CD4-positive, alpha-beta T cell (primary cell): ENCODE data around the gene MEX3A. TPM values are rescaled to one million over a fixed set of nuclear protein-coding genes. Genes with fewer than 3 reads are reported as not detected.

Source experiments
- ATAC-seq: fragments of 200-7000 bp; cut with Tn5 transposase; one replicate; pipeline ENCODE4 v1.10.0; 2022; ENCODE audit warnings: mild to moderate bottlenecking; ENCODE audit not compliant: poor library complexity
- CTCF ChIA-PET: fragments of 350-600 bp; sonication (Branson Sonifier 250); formaldehyde crosslinking; loops from one replicate; lab custom pipeline; 2021; ENCODE audit warnings: antibody characterized with exemption, inconsistent platforms; lab: Charles Lee
- POLR2A ChIA-PET: fragments of 350-600 bp; sonication (Branson Sonifier 250); formaldehyde crosslinking; loops from one replicate; lab custom pipeline; 2021; ENCODE audit warnings: antibody characterized with exemption, inconsistent platforms; lab: Charles Lee
- DNase-seq, 14 experiments: peaks; one replicate each; pipeline ENCODE4 v3.0.0-alpha.2; 2013 to 2020; ENCODE audit warnings: mixed read lengths in 2 of 14
- H3K27ac ChIP-seq, 2 donors: one replicate each; pipeline versions ENCODE4 v1.5.1 to v1.7.0; 2013; ENCODE audit warnings: low read length in 2 of 2, low read depth in 1 of 2, mild to moderate bottlenecking in 1 of 2
- H3K27me3 ChIP-seq, 2 experiments: 1 replicate in 1 of 2; 2 replicates in 1 of 2; pipeline versions ENCODE4 v1.6.1 to v1.7.0; 2013; ENCODE audit warnings: low read length in 2 of 2, control low read depth in 1 of 2, mild to moderate bottlenecking in 1 of 2, moderate library complexity in 1 of 2; ENCODE audit not compliant: insufficient read depth in 2 of 2, control insufficient read depth in 1 of 2
- H3K36me3 ChIP-seq: one replicate; pipeline ENCODE4 v1.6.1; 2013; ENCODE audit warnings: low read length, control low read depth; ENCODE audit not compliant: insufficient read depth
- H3K4me1 ChIP-seq: one replicate; pipeline ENCODE4 v1.6.1; 2013; ENCODE audit warnings: low read length, control low read depth; ENCODE audit not compliant: insufficient read depth
- H3K4me3 ChIP-seq: one replicate; pipeline ENCODE4 v1.5.1; 2013; ENCODE audit warnings: mild to moderate bottlenecking, low read length, moderate library complexity
- H3K9me3 ChIP-seq, 2 experiments: 1 replicate in 1 of 2; 2 replicates in 1 of 2; pipeline versions ENCODE4 v1.6.1 to v1.7.0; 2013; ENCODE audit warnings: low read length in 2 of 2, mild to moderate bottlenecking in 2 of 2, control low read depth in 1 of 2, moderate library complexity in 1 of 2; ENCODE audit not compliant: control insufficient read depth in 1 of 2, insufficient read depth in 1 of 2
- H3K27ac Mint-ChIP-seq: one replicate; pipeline ENCODE4 v1.8.0; 2020; ENCODE audit warnings: mixed read lengths
- H3K27me3 Mint-ChIP-seq: one replicate; pipeline ENCODE4 v1.8.0; 2021; ENCODE audit warnings: mixed read lengths
- H3K36me3 Mint-ChIP-seq: one replicate; pipeline ENCODE4 v1.8.0; 2021; ENCODE audit warnings: low read depth, mixed read lengths
- H3K4me1 Mint-ChIP-seq: one replicate; pipeline ENCODE4 v1.8.0; 2021; ENCODE audit warnings: low read depth, mixed read lengths
- H3K4me3 Mint-ChIP-seq: one replicate; pipeline ENCODE4 v1.8.0; 2020; ENCODE audit warnings: mild to moderate bottlenecking, mixed read lengths
- H3K9me3 Mint-ChIP-seq: one replicate; pipeline ENCODE4 v1.8.0; 2020; ENCODE audit warnings: mixed read lengths
- intact Hi-C, 2 experiments: fragments of 100-400 bp; cut with DNase I in 1 of 2; cut with micrococcal nuclease in 1 of 2; formaldehyde crosslinking; loops; one replicate each; pipeline versions ENCODE4 v1.15.1 to v1.9.0; 2023 to 2025; cut with DNase I, micrococcal nuclease
- total RNA-seq, 174 experiments: library from RNA in 2 of 174; stranded (reverse) in 2 of 174; gene quantifications; one replicate each; pipeline ENCODE4 v1.2.3 and lab custom pipeline; 2021 to 2026
- TF ChIP-seq, protein P1 (sequence below): fragments of 200-600 bp; IDR thresholded peaks from one replicate; pipeline ENCODE4 v1.8.0; 2022; ENCODE audit warnings: antibody characterized with exemption, mild to moderate bottlenecking

Gene MEX3A
- total RNA-seq, 2 experiments from 2014 or later = 0.27 to 0.36 TPM

DNA sequence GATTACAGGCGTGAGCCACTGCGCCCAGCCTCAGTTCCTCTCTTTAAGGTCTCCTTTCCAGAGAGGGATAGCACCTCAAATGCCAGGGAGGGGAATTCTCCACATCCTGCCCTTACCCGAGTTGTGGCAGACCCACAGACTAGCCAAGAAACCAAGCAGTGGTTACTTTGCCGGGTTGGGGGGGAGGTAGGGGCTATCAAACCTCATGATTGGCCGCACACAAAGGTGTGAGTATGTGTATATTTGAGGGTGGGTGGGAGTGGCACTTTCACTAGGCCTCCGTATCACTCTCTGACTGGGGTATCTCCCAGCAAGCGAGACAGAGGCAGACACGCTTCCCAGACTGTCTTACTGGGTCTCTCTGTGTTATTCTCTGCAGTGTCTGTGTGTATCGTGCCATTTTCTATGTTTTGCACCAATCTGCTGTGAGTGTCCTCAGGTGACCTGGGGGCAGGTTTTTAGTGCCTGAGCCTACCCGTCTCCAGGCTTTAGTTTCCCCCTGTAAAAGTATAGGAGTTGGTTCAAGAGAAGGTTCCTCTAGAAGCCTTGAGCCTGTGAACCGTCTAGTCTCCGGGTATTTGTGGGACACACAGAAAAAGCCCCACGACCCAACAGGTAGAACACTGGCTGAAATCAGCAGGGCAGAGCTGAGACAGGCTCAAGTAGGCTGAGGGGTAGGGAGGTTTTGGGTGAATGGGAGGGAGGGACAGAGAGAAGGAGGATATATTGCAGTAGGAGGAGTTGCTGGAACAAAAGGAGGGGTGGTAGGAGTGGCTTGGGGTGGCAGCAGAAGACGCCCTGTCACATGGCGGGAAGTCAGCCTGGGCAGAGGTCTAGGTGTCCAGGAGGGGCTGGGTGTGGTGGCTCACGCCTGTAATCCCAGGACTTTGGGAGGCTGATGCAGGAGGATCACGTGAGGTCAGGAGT is 42.6 kb upstream of the MEX3A start:
- peak overlapping the region; percentile 77 for H3K27ac Mint-ChIP-seq
- H3K4me1 Mint-ChIP-seq = peaks cover 71% of the 10 kb centered on the region
- H3K9me3 ChIP-seq = no peaks in the 10 kb centered on the region
- H3K36me3 ChIP-seq = no peaks in the 10 kb centered on the region
- ChIA-PET CTCF (interaction anchor here (1.0 to 8.1 kb wide), 4 partner anchors 10 to 27 kb away, joined by 3 to 194 read pairs (median 10); partner anchors contain the start of gene LMNA), POLR2A (interaction anchor here (0.9 kb wide), 1 partner anchor 9 kb away, joined by 3 read pairs; no protein-coding TSS in a partner anchor)
- TF ChIP-seq, protein P1, sequence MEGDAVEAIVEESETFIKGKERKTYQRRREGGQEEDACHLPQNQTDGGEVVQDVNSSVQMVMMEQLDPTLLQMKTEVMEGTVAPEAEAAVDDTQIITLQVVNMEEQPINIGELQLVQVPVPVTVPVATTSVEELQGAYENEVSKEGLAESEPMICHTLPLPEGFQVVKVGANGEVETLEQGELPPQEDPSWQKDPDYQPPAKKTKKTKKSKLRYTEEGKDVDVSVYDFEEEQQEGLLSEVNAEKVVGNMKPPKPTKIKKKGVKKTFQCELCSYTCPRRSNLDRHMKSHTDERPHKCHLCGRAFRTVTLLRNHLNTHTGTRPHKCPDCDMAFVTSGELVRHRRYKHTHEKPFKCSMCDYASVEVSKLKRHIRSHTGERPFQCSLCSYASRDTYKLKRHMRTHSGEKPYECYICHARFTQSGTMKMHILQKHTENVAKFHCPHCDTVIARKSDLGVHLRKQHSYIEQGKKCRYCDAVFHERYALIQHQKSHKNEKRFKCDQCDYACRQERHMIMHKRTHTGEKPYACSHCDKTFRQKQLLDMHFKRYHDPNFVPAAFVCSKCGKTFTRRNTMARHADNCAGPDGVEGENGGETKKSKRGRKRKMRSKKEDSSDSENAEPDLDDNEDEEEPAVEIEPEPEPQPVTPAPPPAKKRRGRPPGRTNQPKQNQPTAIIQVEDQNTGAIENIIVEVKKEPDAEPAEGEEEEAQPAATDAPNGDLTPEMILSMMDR = no peak
- H3K4me1 ChIP-seq = peaks cover 92% of the 10 kb centered on the region
- ATAC-seq (peak; percentile 27), DNase-seq (peak in 5 of 14 experiments; percentile 47 to 90 (median 57))
- H3K4me3 Mint-ChIP-seq = peak overlapping the region; percentile 46
- no peaks in the 10 kb centered on the region for H3K9me3 Mint-ChIP-seq
- H3K4me3 ChIP-seq = no peak overlapping the region
- H3K27me3 ChIP-seq = no peaks in the 10 kb centered on the region
- H3K27ac ChIP-seq = peak overlapping the region; percentile 9 to 41
- no peaks in the 10 kb centered on the region for H3K36me3 Mint-ChIP-seq
- intact Hi-C loops = no loop called here
- peaks cover 9% of the 10 kb centered on the region for H3K27me3 Mint-ChIP-seq

DNA sequence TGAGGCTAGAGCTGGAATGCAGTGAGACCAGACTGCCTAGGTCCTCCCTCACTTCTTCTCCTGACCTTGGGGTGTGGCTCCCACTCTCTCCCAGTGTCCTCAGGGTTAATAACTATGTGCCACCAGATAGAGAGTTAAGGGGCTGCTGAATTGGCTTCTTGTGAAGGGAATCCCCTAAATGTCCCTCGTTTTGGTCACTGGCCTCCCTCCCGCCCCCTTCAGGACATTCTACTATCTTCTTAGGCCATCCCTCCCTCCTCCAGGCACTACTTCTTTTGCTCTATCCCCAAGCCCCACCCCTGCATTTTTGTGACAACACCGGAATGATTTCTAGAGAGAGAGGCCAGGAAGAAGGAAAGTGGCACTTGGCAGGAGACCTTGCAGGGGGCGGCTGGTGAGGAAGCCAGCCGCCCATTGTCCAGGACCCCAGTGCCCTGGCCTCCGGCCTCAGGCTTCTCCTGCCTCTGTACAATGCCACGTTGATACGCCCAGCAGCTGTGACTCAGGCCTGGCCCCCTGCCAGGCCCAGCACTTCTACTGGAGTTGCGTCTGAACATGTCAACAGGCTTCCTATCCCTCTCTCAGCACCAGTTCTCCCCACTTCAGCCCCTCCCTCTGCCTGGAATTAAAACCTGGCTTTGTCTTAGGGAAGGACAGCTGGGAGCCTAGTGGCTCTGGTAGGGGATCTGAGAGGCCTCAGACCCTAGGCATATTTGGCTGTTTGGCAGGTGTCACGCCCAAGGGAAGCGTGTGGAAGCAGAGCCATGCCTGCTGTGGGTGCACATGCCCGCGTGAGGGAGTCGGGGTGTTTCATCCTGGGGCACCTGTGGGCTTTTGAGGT is 41.3 kb upstream of the MEX3A start:
- Mint-ChIP-seq H3K4me1 (peaks cover 60% of the 10 kb centered on the region), H3K9me3 (no peaks in the 10 kb centered on the region), H3K36me3 (no peaks in the 10 kb centered on the region), H3K27me3 (peaks cover 11% of the 10 kb centered on the region), H3K27ac (peak overlapping the region; percentile 77), H3K4me3 (peak overlapping the region; percentile 45)
- ChIA-PET CTCF (interaction anchor here (1.0 to 10.7 kb wide), 2 partner anchors 9 to 27 kb away, joined by 3 to 101 read pairs; partner anchors contain the start of gene LMNA), POLR2A (interaction anchor here (1.1 to 1.4 kb wide), 2 partner anchors 9 to 21 kb away, joined by 3 to 5 read pairs; partner anchors contain the start of gene LMNA)
- H3K27ac ChIP-seq = no peak overlapping the region
- ATAC-seq (peak; percentile 19), DNase-seq (peak in 13 of 14 experiments; percentile 61 to 89 (median 68))
- H3K27me3 ChIP-seq = no peaks in the 10 kb centered on the region
- peaks cover 88% of the 10 kb centered on the region for H3K4me1 ChIP-seq
- no peak overlapping the region for H3K4me3 ChIP-seq
- intact Hi-C loops = no loop called here
- TF ChIP-seq, protein P1 = no peak
- H3K36me3 ChIP-seq = no peaks in the 10 kb centered on the region
- no peaks in the 10 kb centered on the region for H3K9me3 ChIP-seq
